ENCODE results near the gene SERPINH1. TPM values are rescaled to one million over a fixed set of nuclear protein-coding genes. Genes with fewer than 3 reads are reported as not detected.

The SERPINH1 gene
- total and polyA plus RNA-seq, 3 donors from 2014 or later: 92.2 to 178 (median 122) TPM

GRCh38 chr11:75543806-75544205 lies 18.2 kb upstream of the SERPINH1 start:
- H3K4me3 ChIP-seq: no peak overlapping the region
- intact Hi-C loops (cut with DNase I; ENCODE audit: low total_unique reads): no loop called here

GRCh38 chr11:75547177-75547576 lies 14.9 kb upstream of the SERPINH1 start:
- 93 to 95% methylated on average over 1 of the region's 1 CpG for WGBS, 2 donors
- intact Hi-C loops (cut with DNase I; ENCODE audit: low total_unique reads): no loop called here
- H3K27me3 ChIP-seq: no peaks in the 10 kb centered on the region
- H3K4me3 ChIP-seq: no peak overlapping the region
- DNase-seq: no peak
- H3K27ac ChIP-seq: no peak overlapping the region
- H3K9me3 ChIP-seq: no peaks in the 10 kb centered on the region
- H3K36me3 ChIP-seq (ENCODE audit: low read depth, missing control alignments): no peaks in the 10 kb centered on the region
- TF ChIP-seq POLR2A (IDR thresholded peaks at IDR 0.05) (no peak), CTCF (IDR thresholded peaks at IDR 0.05) (no peak)
- no peaks in the 10 kb centered on the region for H3K4me1 ChIP-seq

More at GRCh38 chr11:75543806-75544205, 18.2 kb upstream of the SERPINH1 start:
- no peaks in the 10 kb centered on the region for H3K9me3 ChIP-seq
- 90 to 92% methylated on average over 6 of the region's 6 CpGs for WGBS, 2 donors
- no peaks in the 10 kb centered on the region for H3K36me3 ChIP-seq (ENCODE audit: low read depth, missing control alignments)
- no peak for DNase-seq
- H3K4me1 ChIP-seq: no peaks in the 10 kb centered on the region
- H3K27ac ChIP-seq: no peak overlapping the region
- no peak for TF ChIP-seq POLR2A (IDR thresholded peaks at IDR 0.05)
- no peak for TF ChIP-seq CTCF (IDR thresholded peaks at IDR 0.05)
- H3K27me3 ChIP-seq: no peaks in the 10 kb centered on the region

- WGBS, 2 donors: 24 to 28% methylated on average over 7 of the region's 7 CpGs
- intact Hi-C loops (cut with DNase I; ENCODE audit: low total_unique reads): no loop called here
Measured at GRCh38 chr11:75547617-75548058, 14.4 kb upstream of the SERPINH1 start.

GRCh38 chr11:75548595-75549272 lies 13.3 kb upstream of the SERPINH1 start:
- Histone ChIP-seq H3K9me3 (no peaks in the 10 kb centered on the region), H3K36me3 (ENCODE audit: low read depth, missing control alignments) (no peaks in the 10 kb centered on the region), H3K4me3 (no peak overlapping the region), H3K27ac (no peak overlapping the region), H3K4me1 (peaks cover under 1% of the 10 kb centered on the region), H3K27me3 (no peaks in the 10 kb centered on the region)
- DNase-seq: no peak
- 92 to 95% methylated on average over 4 to 8 of the region's 8 CpGs for WGBS, 2 donors
- no peak for TF ChIP-seq CTCF (IDR thresholded peaks at IDR 0.05)
- TF ChIP-seq POLR2A (IDR thresholded peaks at IDR 0.05): no peak
- intact Hi-C loops (cut with DNase I; ENCODE audit: low total_unique reads): no loop called here

More at GRCh38 chr11:75547617-75548058, 14.4 kb upstream of the SERPINH1 start:
- Histone ChIP-seq H3K4me1 (no peaks in the 10 kb centered on the region), H3K9me3 (no peaks in the 10 kb centered on the region), H3K4me3 (no peak overlapping the region), H3K36me3 (ENCODE audit: low read depth, missing control alignments) (no peaks in the 10 kb centered on the region), H3K27me3 (no peaks in the 10 kb centered on the region), H3K27ac (no peak overlapping the region)
- peak; percentile 76 for DNase-seq
- TF ChIP-seq POLR2A (IDR thresholded peaks at IDR 0.05) (no peak), CTCF (IDR thresholded peaks at IDR 0.05) (peak; percentile 71 to 75 (median 74))

All from testis (tissue), 3 donors.